GM21381 (cell line): ENCODE data around the gene EEF2KMT.
A peak's percentile ranks its signal among the peaks of the same experiment; 100 is the strongest.
"Not testable (repeated sequence)": the region's sequence is repeated elsewhere in the genome, so short reads cannot be mapped to it uniquely, and the experiment has no call there.

Source experiments
- ATAC-seq: cut with Tn5 transposase; IDR thresholded peaks from one replicate; pipeline ENCODE4 v1.9.1; 2021; ENCODE audit warnings: mild to moderate bottlenecking, moderate library complexity; ENCODE audit not compliant: unreplicated experiment

The EEF2KMT gene

DNA sequence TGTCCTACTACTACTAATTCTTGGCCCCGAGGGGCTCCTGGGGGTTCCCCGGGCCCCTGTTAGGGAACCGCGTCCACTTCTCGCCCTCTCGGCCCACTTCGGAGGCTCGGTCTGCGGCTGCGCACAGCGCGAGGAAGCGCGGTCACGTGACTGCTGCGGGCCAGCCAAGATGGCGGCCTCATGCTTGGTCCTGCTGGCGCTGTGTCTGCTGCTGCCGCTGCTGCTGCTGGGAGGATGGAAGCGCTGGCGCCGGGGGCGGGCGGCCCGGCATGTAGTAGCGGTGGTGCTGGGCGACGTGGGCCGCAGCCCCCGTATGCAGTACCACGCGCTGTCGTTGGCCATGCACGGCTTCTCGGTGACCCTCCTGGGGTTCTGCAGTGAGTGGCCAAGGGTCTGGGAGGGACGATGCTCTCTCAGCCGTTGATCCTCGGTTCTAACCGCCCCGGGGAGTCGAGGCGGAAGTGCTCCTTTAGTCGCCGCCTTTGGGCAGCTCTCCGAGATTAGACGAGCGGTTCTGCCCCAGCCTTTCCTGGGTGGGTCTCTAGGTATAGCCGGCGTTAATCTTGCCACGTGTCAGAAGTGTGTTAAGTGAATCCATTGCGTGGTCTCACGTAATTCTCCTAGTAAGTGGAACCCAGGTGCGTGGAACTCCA lies 25.8 kb downstream of the EEF2KMT start, which contains the start of gene ALG1:
Gene ALG1 (plus strand): TSS at position 163 of the 653 bp plus-strand sequence. CDS start 7 bp downstream, at position 170.
- peak; percentile 86 for ATAC-seq

DNA sequence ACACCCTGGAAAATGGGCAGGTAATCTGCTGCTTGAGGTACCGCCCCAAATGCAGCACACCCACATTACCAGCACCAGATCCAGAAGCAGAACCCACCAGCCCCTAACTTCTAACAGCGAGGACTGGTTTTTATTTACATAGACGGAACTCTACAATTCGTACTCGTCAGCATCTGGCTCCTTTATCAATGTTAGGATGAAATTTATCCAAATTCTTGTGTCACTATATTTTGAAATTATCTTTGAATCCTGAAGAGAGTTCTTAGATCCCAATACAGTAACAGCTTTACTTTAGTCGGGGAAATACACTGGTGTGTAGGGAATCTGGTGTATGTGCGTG lies 26.3 kb downstream of the EEF2KMT start:
- no peak for ATAC-seq

GRCh38 chr16:5070431-5071186 lies 27.0 kb downstream of the EEF2KMT start:
- ATAC-seq: no peak

GRCh38 chr16:5069854-5070253 lies 27.7 kb downstream of the EEF2KMT start:
- no peak for ATAC-seq

DNA sequence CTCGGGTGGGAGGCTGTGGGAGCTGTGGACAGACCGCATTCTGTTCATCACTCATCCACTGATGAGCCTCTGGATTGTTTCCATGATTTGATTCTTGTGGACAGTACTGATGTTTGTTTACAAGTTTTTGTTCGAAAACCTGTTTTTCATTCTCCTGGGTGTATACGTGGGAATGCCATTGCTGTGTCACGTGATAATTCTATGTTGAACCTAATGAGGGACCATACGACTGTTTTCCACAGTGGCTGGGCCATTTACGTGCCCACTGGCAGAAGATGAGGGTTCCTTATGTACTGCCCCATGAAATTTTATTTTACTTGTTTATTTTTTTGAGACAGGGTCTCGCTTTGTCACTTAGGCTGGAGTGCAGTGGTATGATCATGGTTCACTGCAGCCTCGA lies 28.5 kb downstream of the EEF2KMT start:
- ATAC-seq: no peak

- ATAC-seq: no peak
Measured at GRCh38 chr16:5066511-5066910, 31.1 kb downstream of the EEF2KMT start.

DNA sequence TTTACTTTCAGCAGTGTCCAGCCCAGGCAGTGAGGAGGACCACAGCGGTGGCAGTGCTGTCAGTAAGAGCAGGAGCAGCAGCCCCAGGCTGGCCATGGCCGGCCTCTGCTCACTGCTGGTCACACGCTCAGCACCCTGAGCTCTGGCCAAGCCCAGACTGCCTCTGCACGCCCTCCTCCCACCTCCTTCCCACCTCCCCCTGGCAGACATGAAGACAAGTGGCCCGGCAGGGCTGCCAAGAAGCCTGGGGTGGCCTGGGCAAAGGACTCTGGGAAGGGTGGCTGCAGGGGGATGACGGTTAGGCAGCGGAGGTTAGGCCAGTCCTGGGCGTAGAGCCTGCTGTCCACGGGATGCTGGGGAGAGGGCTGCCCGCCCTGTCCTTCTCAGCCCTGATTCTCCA lies 31.8 kb downstream of the EEF2KMT start, which contains the start of gene C16orf89:
Gene C16orf89 (minus strand): TSS at position 144 of the 400 bp plus-strand sequence. CDS start 48 bp downstream, at position 96.
- no peak for ATAC-seq

DNA sequence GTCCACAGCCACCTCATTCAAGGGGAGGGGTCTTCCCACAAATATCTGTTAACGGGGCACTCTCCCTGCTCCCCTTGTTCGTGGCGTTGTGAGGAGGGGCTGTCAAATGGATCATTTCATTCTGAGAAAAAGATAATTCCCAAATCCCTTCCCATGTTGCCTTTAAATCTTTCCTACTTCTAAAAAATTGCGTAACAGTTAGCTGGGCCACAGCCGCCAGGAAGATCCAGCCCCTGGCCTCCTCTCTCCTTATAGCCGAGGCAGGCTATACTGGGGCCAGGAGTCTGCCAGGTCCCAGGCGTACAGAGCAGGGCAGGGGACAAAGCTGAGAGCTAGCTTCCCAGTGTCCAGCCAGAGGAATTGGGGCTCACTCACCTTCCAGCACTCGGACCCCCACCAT lies 32.3 kb downstream of the EEF2KMT start:
- no peak for ATAC-seq

GRCh38 chr16:5064915-5065314 lies 32.7 kb downstream of the EEF2KMT start:
- no peak for ATAC-seq

DNA sequence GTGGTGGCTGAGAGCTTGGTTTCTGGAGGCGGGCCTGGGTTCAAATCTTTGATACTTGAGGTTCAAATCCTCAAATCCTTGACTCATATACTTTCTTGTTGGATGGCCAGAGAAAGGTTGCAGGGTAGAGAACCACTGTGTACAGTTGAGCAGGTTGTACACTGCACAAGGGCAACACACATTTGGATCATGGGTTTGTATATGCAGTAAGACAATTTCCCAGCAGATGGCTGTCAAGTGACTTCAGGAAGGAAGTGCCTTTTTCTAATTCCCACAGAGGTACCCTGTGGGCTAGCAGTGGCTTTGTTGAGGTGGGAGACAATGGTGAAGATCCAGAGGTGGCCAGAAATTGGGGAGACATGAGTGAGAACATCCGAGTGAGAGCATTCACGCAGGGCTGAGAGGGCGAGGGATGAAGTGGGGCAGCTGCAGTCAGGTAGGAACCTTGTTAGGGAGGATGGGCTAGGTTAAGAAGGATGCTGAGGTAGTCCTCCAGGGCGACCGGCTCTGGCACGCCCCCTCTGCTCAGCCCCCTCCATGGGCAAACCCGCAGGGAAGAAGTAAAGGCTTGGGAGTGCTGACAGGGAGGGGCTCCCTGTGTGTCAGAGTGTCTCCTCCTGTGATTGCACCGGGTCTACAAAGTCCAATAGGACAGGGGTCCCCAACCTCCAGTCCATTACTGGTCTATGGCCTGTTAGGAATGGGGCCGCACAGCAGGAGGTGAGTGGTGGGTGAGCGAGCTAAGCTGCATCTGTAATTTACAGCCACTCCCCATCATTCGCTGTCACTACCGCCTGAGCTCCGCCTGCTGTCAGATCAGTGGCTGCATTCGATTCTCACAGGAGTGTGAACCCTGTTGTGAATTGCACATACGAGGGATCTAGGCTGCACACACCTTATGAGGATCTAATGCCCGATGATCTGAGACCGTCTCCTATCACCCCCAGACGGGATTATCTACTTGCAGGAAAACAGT lies 34.5 kb downstream of the EEF2KMT start:
- ATAC-seq: no peak

GRCh38 chr16:5062051-5062450 lies 35.5 kb downstream of the EEF2KMT start:
- ATAC-seq: no peak

DNA sequence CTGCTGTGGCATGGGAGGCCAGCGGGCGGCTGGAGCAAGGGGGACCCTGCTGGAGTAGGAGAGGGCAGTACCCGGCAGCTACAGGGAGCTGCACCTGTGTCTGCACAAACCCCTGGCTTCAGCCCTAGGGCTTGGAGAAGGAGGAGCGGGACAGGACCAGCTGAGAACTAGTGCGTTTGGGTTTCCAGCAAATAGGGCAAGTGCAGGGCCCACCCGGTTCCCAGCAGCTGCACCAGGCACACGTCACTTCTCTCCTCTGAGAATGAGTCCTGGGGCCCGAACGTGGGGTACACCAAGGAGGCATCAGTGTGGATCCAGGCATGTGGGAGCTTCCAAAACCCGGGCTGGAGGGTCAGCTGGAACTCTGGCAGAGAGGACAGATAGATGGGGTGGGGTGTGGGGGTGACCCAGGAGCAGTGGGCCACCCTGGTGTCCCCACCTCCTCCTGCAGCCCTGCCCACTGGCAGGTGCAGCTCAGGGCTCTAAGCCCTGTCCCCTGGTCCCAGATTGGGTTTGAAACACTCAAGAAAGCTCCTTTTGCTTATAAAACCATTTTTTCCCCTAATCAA lies 37.4 kb downstream of the EEF2KMT start:
- no peak for ATAC-seq

- no peak for ATAC-seq
Measured at GRCh38 chr16:5059386-5060072, 38.1 kb downstream of the EEF2KMT start.

DNA sequence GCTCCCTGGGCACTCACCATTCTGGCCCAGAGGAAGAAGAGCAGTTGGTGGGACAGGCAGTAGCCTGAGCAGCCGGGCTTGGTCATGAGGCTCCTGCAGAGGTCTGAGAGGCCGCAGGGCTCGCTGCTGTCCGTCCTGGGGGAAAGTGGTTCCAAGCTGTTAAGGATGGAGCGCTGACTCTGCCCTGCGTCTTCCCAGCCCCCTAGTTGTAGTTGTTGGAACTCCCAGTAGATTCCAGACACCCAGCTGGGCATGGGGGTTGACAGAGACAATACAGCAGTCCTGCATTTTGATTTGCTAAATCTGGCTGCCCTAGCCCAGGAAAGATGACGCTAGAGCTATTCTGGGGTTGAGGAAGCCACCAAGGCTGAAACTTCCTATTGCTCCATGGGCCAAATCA lies 39.1 kb downstream of the EEF2KMT start:
- no peak for ATAC-seq

DNA sequence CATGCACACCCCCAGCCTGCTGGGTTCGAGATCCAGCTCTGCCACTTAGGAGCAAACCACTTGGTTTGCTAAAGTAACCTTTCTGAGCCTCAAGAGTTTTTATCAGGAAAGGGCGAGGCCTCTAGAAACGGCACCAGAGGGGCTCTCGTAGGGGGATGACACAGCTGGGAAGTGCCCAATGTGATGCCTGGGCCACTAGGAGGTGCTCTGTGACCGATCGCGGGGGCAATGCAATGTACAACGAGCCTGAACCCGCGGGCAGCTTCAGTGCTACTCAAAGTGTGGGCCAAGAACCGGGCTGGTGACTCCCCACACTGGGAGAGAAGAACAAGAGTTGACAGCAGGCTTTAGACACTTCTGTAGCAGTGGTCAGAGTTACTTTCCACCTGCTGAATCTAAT lies 41.2 kb downstream of the EEF2KMT start:
- ATAC-seq: no peak

DNA sequence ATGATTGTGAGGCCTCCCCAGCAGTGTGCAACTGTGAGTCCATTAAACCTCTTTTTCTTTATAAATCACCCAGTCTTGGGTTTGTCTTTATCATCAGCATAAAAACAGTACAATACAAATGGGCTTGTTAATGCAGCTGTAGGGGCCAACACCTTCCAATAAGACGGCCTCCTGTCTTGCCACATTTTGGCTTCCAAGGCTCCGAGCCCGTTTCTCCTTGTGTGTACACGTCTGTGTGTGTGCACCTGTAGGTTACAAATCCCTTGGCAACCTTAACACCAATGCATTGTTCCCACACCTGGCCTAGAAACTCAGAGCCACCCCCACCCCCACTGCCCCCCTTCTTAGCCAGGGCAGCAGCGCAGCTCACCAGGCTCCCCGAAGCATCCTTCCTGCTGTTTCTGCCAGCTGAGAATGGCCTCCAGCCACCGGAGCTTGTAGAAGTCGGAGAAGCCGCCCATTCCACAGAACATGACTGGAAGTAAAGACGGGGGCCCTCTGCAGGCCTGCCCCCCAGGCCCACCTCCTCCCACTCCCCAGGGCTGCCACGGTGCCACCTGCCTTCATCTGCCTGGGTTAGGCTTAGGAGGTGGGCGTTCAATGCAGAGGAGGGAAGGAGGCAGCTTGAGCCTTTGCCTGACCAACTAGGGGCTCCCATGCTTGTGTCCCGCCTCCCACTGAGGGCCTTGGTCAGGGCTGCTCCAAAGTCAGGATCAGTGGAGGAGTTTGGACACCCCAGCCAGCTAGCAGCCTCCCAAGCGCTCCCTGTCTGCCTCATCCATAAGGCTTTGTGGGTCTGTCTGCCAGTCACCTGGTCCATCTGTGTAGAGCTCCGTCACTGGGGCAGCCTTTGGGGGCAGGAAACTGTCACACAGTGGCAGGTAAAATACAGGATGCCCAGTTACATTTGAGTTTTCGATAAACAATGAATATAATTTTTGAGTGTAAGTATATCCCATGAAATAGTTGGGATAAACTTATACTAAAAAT lies 42.4 kb downstream of the EEF2KMT start:
- no peak for ATAC-seq

DNA sequence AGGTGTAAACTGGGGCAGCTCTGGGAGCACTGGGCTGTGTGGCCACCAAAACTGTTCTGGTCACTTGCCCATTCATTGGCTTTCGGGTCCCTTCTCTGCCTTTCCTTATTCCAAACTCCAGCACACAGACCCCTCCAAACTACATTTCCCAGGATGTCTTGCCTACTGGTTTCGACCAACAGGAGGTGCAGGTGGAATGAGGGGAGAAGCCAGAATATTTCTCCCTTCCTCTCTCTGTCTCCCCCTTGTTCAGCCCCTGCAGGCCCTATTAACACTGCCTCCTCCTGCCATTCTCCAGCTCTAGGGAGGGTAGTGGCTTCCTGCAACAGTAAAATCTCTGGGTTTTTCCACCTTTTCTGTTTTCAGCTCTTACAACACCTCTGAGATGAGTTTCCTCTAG lies 50.7 kb downstream of the EEF2KMT start:
- no peak for ATAC-seq

GRCh38 chr16:5045499-5046115 lies 52.0 kb downstream of the EEF2KMT start:
- ATAC-seq: no peak

- not testable (repeated sequence) for ATAC-seq
Measured at GRCh38 chr16:5044581-5044980, 53.0 kb downstream of the EEF2KMT start.
